HG03432 (cell line): ENCODE data around the gene TRRAP.

Experiments used
- ATAC-seq: cut with Tn5 transposase; IDR thresholded peaks from one replicate; pipeline ENCODE4 v1.9.1; 2021; ENCODE audit warnings: mild to moderate bottlenecking, moderate library complexity; ENCODE audit not compliant: unreplicated experiment

TRRAP gene

GRCh38 chr7:98982686-98983085 is 104.4 kb downstream of the TRRAP start:
- no peak for ATAC-seq

GRCh38 chr7:98984126-98984525 is 105.8 kb downstream of the TRRAP start:
- no peak for ATAC-seq

- ATAC-seq, result no peak
Measured at GRCh38 chr7:98985406-98985805, 107.1 kb downstream of the TRRAP start.

- ATAC-seq, result no peak
Measured at GRCh38 chr7:98985945-98986344, 107.6 kb downstream of the TRRAP start.

GRCh38 chr7:98988641-98989040 is 110.3 kb downstream of the TRRAP start:
- ATAC-seq, result no peak

- no peak for ATAC-seq
Measured at GRCh38 chr7:98990356-98990755, 112.0 kb downstream of the TRRAP start.

GRCh38 chr7:98991141-98991540 is 112.8 kb downstream of the TRRAP start:
- no peak for ATAC-seq

- ATAC-seq, result no peak
Measured at GRCh38 chr7:98992076-98992475, 113.7 kb downstream of the TRRAP start.

GRCh38 chr7:98993024-98993897 is 114.9 kb downstream of the TRRAP start:
- no peak for ATAC-seq

- ATAC-seq, result no peak
Measured at GRCh38 chr7:98994046-98994944, 116.0 kb downstream of the TRRAP start.

GRCh38 chr7:98995111-98995510 is 116.8 kb downstream of the TRRAP start:
- ATAC-seq, result no peak

GRCh38 chr7:98995523-98996149 is 117.3 kb downstream of the TRRAP start:
- no peak for ATAC-seq

- ATAC-seq, result no peak
Measured at GRCh38 chr7:98996150-98996552, 117.8 kb downstream of the TRRAP start.

- ATAC-seq, result no peak
Measured at GRCh38 chr7:98997846-98998245, 119.5 kb downstream of the TRRAP start.

GRCh38 chr7:98998821-98999725 is 120.7 kb downstream of the TRRAP start:
- ATAC-seq, result no peak

- ATAC-seq, result no peak
Measured at GRCh38 chr7:99000196-99000903, 122.0 kb downstream of the TRRAP start.

GRCh38 chr7:99000904-99001465 is 122.7 kb downstream of the TRRAP start:
- no peak for ATAC-seq

- no peak for ATAC-seq
Measured at GRCh38 chr7:99001482-99002147, 123.3 kb downstream of the TRRAP start.
